Neural cell (in vitro differentiated cells): ENCODE measurements around the gene FCRL3. TPM values are rescaled to one million over a fixed set of nuclear protein-coding genes. Genes with fewer than 3 reads are reported as not detected.

Source experiments
- H2AFZ ChIP-seq: fragments of 200-600, 300-800 bp; sonication (generic), shearing (Covaris generic); 2 replicates; pipeline ENCODE4 v1.6.0; 2014; ENCODE audit warnings: low read depth, mild to moderate bottlenecking, antibody characterized with exemption, low read length, moderate library complexity
- H3F3A ChIP-seq: fragments of 200-600 bp; shearing (Covaris generic); 2 replicates; pipeline ENCODE4 v1.6.1; 2016; ENCODE audit warnings: mild to moderate bottlenecking, moderate library complexity, mixed read lengths, antibody characterized with exemption, low read length; ENCODE audit not compliant: insufficient read depth, poor library complexity, severe bottlenecking
- H3K27ac ChIP-seq: fragments of 200-600, 300-800 bp; sonication (generic), shearing (Covaris generic); 2 replicates; pipeline ENCODE4 v1.5.1; 2014; ENCODE audit warnings: mild to moderate bottlenecking, low read length, moderate library complexity
- H3K27me3 ChIP-seq: fragments of 300-800, 200-600 bp; sonication (generic), shearing (Covaris generic); 2 replicates; pipeline ENCODE4 v1.6.0; 2014; ENCODE audit warnings: mild to moderate bottlenecking, low read depth, low read length, moderate library complexity; ENCODE audit not compliant: insufficient read depth
- H3K36me3 ChIP-seq: fragments of 300-800, 200-600 bp; sonication (generic), shearing (Covaris generic); 2 replicates; pipeline ENCODE4 v1.5.1; 2014; ENCODE audit warnings: mild to moderate bottlenecking, antibody characterized with exemption, low read length, moderate library complexity; ENCODE audit not compliant: insufficient read depth
- H3K4me2 ChIP-seq: fragments of 300-800, 200-600 bp; sonication (generic), shearing (Covaris generic); 2 replicates; pipeline ENCODE4 v1.6.0; 2014; ENCODE audit warnings: mild to moderate bottlenecking, low read length
- H3K4me3 ChIP-seq: fragments of 300-800, 200-600 bp; sonication (generic), shearing (Covaris generic); 2 replicates; pipeline ENCODE4 v1.5.1; 2014; ENCODE audit warnings: mild to moderate bottlenecking, low read length, moderate library complexity
- H3K79me2 ChIP-seq: fragments of 200-600 bp; shearing (Covaris generic); replicated peaks from 2 replicates; pipeline ENCODE4 v1.6.0; 2014; ENCODE audit warnings: mild to moderate bottlenecking, low read length, moderate library complexity; ENCODE audit not compliant: insufficient read depth
- H3K9ac ChIP-seq: fragments of 300-800, 200-600 bp; sonication (generic), shearing (Covaris generic); 2 replicates; pipeline ENCODE4 v1.6.1; 2016; ENCODE audit warnings: mild to moderate bottlenecking, low read length, mixed read lengths
- H3K9me2 ChIP-seq: fragments of 200-600 bp; shearing (Covaris generic); 2 replicates; pipeline ENCODE4 v1.6.1; 2016; ENCODE audit warnings: mild to moderate bottlenecking, low read length, mixed read lengths; ENCODE audit not compliant: insufficient read depth
- H3K9me3 ChIP-seq: fragments of 200-600, 300-800 bp; sonication (generic), shearing (Covaris generic); 2 replicates; pipeline ENCODE4 v1.6.1; 2016; ENCODE audit warnings: mild to moderate bottlenecking, mixed run types, low read length, moderate library complexity, mixed read lengths
- H4K20me1 ChIP-seq: fragments of 200-600 bp; shearing (Covaris generic); 2 replicates; pipeline ENCODE4 v1.6.1; 2016; ENCODE audit warnings: mild to moderate bottlenecking, mixed run types; ENCODE audit not compliant: insufficient read depth
- CTCF ChIP-seq: fragments of 450-650 bp; IDR thresholded peaks from 2 replicates; pipeline ENCODE4 v1.5.1; 2014; ENCODE audit warnings: antibody characterized with exemption, mild to moderate bottlenecking, moderate library complexity; ENCODE audit not compliant: poor library complexity, severe bottlenecking
- EP300 ChIP-seq: fragments of 450-650 bp; conservative IDR thresholded peaks from 2 replicates; pipeline ENCODE4 v1.6.1; 2014; ENCODE audit warnings: antibody characterized with exemption, mild to moderate bottlenecking, moderate library complexity; ENCODE audit not compliant: poor library complexity, severe bottlenecking
- EZH2 ChIP-seq: fragments of 200-600, 300-800 bp; shearing (Covaris generic), sonication (generic); IDR thresholded peaks from 2 replicates; pipeline ENCODE4 v1.6.1; 2014; ENCODE audit warnings: antibody characterized with exemption, low read length, borderline replicate concordance, mild to moderate bottlenecking; ENCODE audit not compliant: insufficient read depth, poor library complexity, severe bottlenecking
- MXI1 ChIP-seq: fragments of 450-650 bp; conservative IDR thresholded peaks from 2 replicates; pipeline ENCODE4 v1.6.1; 2014; ENCODE audit warnings: antibody characterized with exemption, mild to moderate bottlenecking; ENCODE audit not compliant: poor library complexity, severe bottlenecking
- POLR2AphosphoS5 ChIP-seq: IDR thresholded peaks from 2 replicates; pipeline ENCODE4 v1.6.1; 2012
- RAD21 ChIP-seq: fragments of 450-650 bp; conservative IDR thresholded peaks from 2 replicates; pipeline ENCODE4 v1.6.1; 2014; ENCODE audit warnings: antibody characterized with exemption, mild to moderate bottlenecking, moderate library complexity
- SMC3 ChIP-seq: fragments of 450-650 bp; conservative IDR thresholded peaks from 2 replicates; pipeline ENCODE4 v1.6.1; 2014; ENCODE audit warnings: antibody characterized with exemption, mild to moderate bottlenecking, moderate library complexity; ENCODE audit not compliant: poor library complexity
- TAF1 ChIP-seq: IDR thresholded peaks from 2 replicates; pipeline ENCODE4 v1.6.1; 2012; ENCODE audit warnings: low read depth
- polyA plus RNA-seq: library from polyadenylated mRNA; depleted of rRNA; stranded (reverse); fragments of >200 nt; gene quantifications from 2 replicates; pipeline ENCODE4 v1.2.3, GENCODE V29; 2014
- TF ChIP-seq, protein P1 (sequence below): IDR thresholded peaks from 2 replicates; pipeline ENCODE4 v1.6.1; 2012; ENCODE audit warnings: borderline replicate concordance

Gene FCRL3
- polyA plus RNA-seq, 1 donor from 2014 or later: not detected

- no peaks in the 10 kb centered on the region for H3K9me3 ChIP-seq
- H3K27me3 ChIP-seq: no peaks in the 10 kb centered on the region
- no peak overlapping the region for H2AFZ ChIP-seq
- no peaks in the 10 kb centered on the region for H3K36me3 ChIP-seq
- H3K27ac ChIP-seq: no peak overlapping the region
- H3K4me2 ChIP-seq: no peak overlapping the region
- no peak for TF ChIP-seq EP300
- H3F3A ChIP-seq: no peaks in the 10 kb centered on the region
- H3K9ac ChIP-seq: no peak overlapping the region
- no peak overlapping the region for H3K4me3 ChIP-seq
- no peaks in the 10 kb centered on the region for H3K9me2 ChIP-seq
- no peaks in the 10 kb centered on the region for H3K79me2 ChIP-seq
- no peaks in the 10 kb centered on the region for H4K20me1 ChIP-seq
These were observed 42.0 kb downstream of the FCRL3 start for GRCh38 chr1:157658571-157658970.

GRCh38 chr1:157653494-157653873 is 47.1 kb downstream of the FCRL3 start:
- Histone ChIP-seq H3K27ac (no peak overlapping the region), H3K9me2 (no peaks in the 10 kb centered on the region), H3K79me2 (no peaks in the 10 kb centered on the region), H4K20me1 (no peaks in the 10 kb centered on the region), H3F3A (no peaks in the 10 kb centered on the region), H3K9me3 (no peaks in the 10 kb centered on the region), H3K9ac (no peak overlapping the region), H3K4me3 (no peak overlapping the region), H3K4me2 (no peak overlapping the region), H2AFZ (no peak overlapping the region), H3K27me3 (no peaks in the 10 kb centered on the region), H3K36me3 (no peaks in the 10 kb centered on the region)
- TF ChIP-seq EP300: no peak

GRCh38 chr1:157652859-157653493 is 47.6 kb downstream of the FCRL3 start:
- Histone ChIP-seq H3K27me3 (no peaks in the 10 kb centered on the region), H3F3A (no peaks in the 10 kb centered on the region), H3K27ac (no peak overlapping the region), H4K20me1 (no peaks in the 10 kb centered on the region), H3K79me2 (no peaks in the 10 kb centered on the region), H3K9me2 (no peaks in the 10 kb centered on the region), H2AFZ (no peak overlapping the region), H3K9ac (no peak overlapping the region), H3K4me2 (no peak overlapping the region), H3K9me3 (no peaks in the 10 kb centered on the region), H3K36me3 (no peaks in the 10 kb centered on the region), H3K4me3 (no peak overlapping the region)
- TF ChIP-seq RAD21 (no peak), TAF1 (no peak), POLR2AphosphoS5 (no peak), SMC3 (no peak), EP300 (no peak), CTCF (no peak), EZH2 (no peak), MXI1 (no peak)
- TF ChIP-seq, protein P1, sequence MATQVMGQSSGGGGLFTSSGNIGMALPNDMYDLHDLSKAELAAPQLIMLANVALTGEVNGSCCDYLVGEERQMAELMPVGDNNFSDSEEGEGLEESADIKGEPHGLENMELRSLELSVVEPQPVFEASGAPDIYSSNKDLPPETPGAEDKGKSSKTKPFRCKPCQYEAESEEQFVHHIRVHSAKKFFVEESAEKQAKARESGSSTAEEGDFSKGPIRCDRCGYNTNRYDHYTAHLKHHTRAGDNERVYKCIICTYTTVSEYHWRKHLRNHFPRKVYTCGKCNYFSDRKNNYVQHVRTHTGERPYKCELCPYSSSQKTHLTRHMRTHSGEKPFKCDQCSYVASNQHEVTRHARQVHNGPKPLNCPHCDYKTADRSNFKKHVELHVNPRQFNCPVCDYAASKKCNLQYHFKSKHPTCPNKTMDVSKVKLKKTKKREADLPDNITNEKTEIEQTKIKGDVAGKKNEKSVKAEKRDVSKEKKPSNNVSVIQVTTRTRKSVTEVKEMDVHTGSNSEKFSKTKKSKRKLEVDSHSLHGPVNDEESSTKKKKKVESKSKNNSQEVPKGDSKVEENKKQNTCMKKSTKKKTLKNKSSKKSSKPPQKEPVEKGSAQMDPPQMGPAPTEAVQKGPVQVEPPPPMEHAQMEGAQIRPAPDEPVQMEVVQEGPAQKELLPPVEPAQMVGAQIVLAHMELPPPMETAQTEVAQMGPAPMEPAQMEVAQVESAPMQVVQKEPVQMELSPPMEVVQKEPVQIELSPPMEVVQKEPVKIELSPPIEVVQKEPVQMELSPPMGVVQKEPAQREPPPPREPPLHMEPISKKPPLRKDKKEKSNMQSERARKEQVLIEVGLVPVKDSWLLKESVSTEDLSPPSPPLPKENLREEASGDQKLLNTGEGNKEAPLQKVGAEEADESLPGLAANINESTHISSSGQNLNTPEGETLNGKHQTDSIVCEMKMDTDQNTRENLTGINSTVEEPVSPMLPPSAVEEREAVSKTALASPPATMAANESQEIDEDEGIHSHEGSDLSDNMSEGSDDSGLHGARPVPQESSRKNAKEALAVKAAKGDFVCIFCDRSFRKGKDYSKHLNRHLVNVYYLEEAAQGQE: no peak
